GM19455 (cell line): Measurements from ENCODE around the gene NAPG.
"Not testable (repeated sequence)": the region's sequence is repeated elsewhere in the genome, so short reads cannot be mapped to it uniquely, and the experiment has no call there.

Experiments
- ATAC-seq: cut with Tn5 transposase; IDR thresholded peaks from one replicate; pipeline ENCODE4 v1.9.1; 2021; ENCODE audit not compliant: unreplicated experiment

NAPG gene

DNA sequence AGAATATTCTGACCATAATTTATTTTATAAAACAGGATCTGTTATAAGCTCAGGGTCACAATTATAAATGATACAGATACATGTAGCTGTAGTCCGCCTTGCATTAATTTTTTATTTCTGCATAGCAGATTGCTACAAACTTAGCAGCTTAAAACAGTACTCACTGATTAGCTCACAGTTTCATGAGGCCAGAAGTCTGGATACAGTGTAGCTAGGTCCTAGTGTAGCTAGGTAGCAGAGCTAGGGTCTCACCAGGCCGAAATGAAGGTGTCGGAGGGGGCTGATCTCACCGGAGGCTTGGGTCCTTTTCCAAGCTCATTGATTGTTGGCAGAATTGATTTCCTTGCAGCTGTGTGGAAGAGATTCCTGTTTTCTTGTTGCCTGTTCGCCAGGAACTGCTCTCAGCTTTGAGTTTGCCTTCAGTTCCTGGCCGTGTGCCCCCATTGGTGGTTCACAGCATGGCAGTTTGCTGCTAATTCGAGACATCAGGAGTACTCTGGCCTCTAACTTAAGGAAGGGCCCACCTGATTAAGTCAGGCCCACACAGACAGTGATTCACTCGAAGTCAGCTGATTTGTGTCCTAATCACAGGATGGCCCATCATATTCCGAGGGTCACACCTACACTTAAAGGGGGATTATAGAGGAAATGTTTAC lies 18.4 kb downstream of the NAPG start:
- ATAC-seq = no peak

DNA sequence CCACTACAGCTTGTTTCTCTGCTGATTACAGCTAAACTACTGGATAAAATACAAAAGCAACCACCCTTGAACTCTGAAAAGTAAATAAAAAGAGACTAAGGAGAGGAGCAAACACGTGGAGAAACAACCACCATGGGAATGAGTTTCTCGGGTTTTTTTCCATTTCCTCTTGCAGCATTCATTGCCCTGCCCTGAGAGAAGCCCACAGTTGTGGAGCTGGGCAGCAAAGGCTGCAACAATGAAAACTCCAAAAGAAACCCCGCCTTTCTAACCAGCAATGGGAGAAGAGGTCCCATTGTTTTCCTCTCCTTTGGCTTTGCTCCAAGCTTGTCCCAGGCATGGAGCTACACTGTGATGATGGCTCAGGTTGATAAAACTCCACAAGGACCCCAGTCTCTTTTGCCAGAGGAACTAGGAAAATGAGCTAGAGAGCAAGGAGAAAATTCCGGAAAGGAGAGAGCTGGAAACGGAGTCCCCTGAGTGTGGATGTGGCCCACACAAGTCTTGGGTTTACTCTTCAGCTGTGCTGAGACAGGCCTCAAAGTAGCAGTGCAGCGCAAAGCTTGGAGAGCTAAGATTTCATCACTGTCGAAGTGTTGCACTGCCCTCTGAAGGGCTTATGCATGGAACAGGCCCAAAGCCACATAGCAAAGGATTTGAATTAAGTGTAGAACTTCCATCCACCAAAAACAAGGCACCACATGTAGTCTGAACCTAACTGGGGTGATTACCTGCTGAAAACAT lies 20.9 kb downstream of the NAPG start:
- ATAC-seq = no peak

DNA sequence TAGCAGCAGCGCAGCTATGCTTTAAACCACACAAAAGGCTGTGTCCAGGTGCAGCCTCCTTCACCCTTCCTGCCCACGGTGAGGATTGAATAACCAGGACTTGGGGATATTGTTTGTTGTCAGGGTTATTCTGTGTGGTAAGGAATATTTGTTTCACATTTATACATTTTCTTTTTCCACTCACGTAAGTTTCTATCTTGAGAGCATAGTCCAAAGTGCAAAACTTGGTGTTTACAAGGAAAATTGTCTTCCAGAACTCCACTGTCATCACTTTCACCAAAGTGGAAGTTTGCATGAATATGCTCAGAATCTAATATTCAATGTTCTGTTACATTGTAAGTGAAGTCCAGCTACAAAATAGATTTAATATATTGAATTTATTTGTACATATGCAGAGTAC lies 26.4 kb downstream of the NAPG start:
- no peak for ATAC-seq

DNA sequence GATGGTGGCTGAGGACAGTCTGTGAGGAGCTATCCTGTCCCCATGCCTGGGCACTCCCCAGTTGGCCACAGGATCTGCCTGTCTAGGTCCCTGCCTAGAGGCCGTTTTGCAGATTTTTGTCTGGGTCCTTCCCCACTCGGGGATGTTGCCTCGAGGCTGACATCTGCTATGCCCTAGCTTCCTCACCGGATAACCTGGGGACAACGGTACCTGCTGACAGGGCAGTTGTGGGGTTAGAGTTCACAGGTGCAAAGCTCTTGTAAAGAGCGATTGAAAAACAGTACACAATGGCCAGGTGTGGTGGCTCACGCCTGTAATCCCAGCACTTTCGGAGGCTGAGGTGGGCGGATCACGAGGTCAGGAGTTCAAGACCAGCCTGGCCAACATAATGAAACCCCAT lies 30.4 kb downstream of the NAPG start:
- not testable (repeated sequence) for ATAC-seq

DNA sequence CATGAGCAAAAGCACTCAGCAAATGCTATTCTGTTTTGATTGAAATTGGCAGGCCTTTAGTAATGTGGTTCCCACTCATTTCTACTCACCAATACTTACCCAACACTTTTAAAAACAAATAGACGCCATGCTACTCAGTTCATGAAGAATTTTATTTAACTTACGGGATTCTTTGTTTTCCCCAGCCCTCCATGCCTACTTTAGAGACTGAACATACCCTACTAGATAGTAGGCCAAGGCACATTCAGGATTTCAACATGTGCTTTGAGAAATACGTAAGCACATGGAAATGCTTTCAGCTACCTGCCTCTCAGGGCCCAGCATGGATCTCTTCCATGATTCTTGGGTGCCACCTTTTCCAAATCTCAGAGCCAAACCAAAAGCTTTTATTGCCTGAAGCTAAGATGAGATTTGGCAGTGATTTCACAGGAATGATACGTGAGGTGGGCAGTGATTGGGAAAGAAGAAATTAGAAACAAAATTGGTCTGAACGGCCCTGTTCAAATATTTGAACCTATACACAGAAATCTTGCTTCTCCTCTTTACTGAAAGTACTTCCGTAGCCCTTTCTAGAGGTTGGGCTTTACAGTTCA lies 31.4 kb downstream of the NAPG start:
- no peak for ATAC-seq

DNA sequence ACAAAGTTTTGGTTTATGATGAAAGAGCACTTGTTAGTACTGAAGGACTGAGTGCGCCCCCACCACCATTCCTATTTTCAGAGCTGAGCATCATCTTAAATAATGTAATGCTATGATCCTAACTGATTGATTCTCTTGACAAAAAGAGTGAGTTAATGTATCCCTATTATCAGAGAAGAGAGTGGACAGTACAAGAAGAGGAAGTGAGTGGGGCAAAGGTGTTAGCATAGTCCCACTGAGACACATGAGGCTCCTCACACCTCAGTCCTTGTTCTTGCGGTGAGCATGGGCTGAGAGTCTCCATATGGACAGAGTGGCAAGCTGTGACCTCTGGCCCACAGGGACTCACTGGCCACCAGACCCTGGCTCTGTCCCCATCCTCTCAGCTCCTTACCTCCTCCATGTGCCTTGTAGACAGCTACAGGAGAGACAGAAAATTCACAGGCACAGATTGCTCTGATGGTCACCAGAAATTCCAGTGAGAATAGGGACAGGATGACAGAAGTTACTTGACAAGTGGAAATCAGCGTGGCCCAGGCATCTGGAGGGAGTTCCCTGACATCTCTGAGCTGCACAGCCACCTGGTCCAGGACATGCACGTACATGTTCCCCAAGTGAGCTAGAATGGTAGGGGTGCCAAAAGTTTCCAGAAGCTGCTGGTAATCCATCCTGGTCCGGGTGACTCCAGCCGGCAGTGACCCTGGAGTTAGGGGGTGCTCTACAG lies 32.6 kb downstream of the NAPG start:
- ATAC-seq = no peak

DNA sequence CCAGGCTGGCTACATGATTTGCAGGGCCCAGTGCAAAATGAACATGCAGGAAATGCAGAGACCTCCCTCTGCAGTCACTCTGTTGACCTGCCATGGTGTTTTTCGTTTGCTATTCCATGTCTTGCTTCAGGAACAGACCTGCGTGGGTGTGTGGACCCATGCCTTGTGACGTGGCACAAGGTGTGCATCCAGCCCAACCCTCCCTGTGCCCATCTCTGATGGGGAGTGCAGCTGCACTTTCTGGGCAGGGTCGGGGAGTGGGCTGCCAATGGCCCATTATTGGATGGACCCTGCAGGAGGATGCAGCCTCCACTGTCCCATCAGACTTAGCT lies 33.1 kb downstream of the NAPG start:
- no peak for ATAC-seq

DNA sequence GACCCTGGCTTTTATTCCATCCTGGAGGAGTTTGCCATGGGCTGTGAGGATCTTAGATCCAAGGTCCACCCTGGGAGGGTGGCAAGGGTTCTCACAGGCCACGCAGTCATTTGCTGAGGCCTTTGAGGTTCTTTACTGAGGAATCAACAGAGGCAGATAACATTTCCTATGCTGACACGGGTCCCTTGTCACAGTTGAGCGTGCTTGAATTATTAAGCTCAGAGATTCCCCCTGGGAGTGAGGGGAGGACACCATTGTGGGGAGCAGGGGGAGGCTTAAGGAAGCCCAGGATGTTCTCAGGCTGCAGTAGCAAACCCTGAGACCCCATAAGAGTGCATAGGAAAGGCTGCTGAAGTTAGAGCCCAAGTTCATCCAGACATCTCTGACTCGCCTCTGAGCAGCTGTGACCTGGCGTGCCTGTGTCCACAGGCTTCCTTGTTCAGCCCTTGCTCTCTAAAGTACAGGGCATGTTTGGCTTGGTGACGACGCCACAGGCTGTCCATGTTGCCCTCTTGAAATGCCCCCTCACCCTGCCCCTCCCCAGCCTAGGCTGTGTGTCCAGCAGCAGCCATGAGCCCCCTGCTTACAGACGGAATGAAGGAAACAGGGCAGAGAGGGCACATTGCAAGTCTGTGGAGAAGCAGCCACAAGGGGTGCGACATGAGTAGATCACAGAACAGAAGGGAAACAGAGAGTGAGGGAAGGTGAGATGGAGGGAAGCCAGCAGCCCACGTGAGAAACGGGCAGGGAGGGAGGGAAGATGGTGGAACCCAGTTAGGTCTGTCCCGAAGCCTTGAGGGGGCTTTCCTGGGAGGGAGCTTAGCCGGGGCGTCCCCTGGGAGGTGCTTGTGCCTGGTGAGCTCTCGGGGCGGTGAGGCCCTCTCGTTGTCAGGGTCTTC lies 34.0 kb downstream of the NAPG start:
- ATAC-seq = peak; percentile 34

DNA sequence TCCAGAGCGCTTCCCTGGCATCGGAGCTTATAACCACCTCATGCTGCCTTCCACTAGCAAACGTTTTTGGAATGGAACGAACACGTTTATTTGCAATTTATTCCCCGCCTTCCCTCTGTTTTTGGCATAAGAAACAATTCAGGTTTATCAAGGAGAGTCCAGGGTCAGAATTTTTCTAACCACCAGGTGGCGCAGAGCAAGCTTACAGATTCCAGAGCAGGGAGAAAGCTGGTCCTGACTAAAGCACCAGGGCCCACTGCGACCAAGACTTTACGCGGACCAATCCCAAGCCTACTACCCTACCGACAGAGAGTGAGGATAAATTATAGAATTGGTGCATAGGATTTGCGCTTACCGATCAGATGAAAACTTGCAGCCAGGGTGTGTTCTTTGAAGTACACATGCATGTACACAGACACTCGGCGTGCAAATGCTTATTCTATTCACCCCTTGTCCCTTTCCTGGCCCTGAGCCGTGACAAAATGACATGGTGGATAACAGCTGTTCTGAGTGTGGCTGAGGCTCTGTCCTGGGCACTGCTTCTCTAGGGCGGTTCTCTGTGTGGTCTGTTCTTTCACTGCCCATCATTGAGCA lies 34.7 kb downstream of the NAPG start:
- peak; percentile 64 for ATAC-seq

DNA sequence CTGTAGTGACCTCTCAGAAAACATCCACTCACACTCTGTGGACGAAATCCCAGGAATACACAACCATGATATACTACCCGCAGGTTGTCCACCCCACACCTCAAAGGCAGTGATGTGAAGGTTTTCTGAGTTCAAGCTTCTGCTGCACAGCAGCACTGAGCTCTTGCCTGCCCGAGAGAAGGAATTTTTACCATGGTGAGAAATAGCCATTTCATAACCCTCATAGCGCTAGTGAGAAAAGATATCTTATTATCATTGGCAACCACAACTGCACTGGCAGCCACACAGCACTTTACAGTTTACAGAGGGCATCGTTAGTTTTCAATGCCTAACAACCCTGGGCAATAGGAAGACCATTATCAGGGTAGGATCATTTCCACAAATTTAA lies 36.9 kb downstream of the NAPG start:
- ATAC-seq = no peak

DNA sequence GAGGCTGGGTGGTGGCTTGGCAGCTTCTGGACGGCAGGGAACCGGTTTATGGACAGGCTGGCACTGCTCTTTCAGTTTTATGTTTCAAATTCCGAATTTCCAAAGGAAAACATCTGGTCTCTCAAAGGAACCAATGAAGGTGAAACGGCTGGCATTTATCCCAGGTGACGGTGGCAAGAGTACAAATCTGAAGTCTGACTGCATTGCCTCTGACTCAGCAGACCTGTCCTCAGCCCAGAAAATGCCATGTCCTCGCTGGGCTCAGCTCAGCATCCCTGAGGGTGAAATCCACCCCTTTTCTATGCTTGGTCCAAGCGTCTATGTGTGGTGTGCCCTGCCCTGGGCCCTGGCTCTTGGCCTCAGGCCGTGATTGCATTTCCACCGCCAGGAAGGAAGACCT lies 38.1 kb downstream of the NAPG start:
- ATAC-seq = no peak

DNA sequence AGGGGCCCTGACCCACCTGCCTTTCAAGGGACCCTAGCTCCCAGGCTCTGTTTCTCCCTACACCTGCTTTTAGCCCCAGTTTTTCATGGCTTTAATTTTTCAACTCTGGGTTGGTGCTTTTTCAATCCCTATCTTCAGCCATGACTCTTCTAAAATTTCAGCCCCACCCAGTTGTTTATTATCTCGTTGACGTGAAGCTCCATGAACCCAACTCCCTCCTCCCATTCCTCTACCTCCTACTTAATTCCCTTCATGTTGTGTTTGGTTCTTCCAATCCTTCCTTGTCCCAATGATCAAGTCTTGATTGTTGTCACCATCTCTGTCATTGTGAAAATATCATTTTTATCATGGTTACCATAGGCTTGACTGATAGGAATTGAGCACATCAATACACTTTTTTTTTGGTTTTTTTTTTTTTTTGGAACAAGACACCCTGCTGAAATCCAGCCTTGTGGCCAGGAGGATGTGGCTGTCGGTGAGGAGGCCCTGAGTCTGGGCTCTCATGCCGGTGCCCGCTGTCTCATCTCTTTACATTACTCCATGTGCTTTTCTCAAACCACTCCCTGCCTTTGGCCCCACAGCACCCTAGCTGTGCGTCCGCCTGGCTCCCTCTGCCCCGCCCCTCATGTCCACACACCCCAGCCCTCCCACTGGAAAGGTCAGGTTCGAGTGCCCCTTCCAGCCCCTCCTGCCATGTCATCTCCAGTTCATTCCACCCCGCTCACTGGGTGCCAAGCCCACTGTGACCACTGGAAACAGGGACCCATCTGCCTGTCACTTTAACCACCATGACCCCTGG lies 39.3 kb downstream of the NAPG start:
- ATAC-seq = no peak

DNA sequence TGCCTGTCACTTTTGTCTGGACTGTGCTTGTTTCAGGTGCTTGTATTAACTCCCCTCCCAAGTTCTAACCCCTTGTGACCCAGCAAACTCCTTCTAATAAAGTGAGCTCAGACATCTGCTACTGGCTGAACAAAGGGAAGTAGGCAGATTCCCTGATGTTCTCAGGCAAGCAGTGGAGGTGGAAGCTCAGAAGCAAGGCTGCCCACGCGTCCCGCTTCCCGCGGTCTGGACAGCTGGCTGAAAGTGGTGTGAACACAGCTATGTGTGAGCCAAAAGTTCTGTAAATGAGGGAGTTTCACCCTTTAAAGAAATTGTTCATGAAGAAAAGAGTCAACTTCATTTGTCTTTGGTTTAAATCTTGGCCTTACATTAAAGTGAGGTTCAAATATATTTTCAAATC lies 40.0 kb downstream of the NAPG start:
- no peak for ATAC-seq

DNA sequence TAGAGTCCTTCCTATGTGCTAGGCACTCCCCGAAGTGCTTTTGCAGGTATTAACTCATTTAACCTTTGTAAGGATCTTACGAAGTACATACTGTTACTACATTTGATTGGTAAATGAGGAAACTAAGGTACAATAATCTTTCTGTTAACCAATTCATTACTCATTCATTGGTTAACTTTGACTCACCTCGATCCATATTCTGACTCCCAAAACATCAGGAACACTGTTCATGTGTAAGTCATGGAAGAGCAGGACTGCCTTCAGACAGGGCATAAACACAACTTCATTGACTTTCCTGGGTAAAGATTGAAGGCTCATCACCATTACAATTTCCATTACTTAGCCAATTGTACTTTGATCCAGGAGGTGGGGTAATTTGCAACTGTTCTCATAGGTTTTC lies 40.6 kb downstream of the NAPG start:
- ATAC-seq = no peak

DNA sequence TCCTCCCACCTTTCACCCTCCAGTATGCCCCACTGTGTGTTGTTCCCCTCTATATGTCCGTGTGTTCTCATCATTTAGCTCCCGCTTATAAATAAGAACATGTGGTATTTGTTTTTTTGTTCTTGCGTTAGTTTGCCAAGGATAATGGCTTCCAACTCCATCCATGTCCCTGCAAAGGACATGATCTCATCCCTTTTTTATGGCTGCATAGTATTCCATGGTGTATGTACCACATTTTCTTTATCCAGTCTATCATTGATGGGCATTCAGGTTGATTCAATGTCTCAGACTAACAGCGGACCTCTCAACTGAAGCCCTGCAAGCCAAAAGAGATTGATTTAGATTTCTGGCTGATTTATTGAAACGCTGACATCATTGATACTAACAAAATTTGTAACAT lies 44.1 kb downstream of the NAPG start:
- ATAC-seq = not testable (repeated sequence)

DNA sequence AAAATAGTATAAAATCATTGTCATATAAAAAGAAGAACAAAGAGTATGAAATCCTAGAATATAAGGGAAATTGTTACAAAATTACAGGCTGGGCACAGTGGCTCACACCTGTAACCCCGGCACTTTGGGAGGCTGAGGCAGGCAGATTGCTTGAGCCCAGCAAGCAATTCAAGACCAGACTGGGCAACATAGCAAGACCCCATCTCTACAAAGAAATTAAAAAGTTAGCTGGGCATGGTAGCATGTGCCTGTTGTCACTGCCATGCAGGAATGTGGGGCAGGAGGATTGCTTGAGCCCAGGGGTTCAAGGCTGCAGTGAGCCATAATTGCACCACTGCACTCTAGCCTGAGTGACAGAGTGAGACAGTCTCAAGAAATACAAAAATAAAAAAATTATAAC lies 44.8 kb downstream of the NAPG start:
- no peak for ATAC-seq

DNA sequence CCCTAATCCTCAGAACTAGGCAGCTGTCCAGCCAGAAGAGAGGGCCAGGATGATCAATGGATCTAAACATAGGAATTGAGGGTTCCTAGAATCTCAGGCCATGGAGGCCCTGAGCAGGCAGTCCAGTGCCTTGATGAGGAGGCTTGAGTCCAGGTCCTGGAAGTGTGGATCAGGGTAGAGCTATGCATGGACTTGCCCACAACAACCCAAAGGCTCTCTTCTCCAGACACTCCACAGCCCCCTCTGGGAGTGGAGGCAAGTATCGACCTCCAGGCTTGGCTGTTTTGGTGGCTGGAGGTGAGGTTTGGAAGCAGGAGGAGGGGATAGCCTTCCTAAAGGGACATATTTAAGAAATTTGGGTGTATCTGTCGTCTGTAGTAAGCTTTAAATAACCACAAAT lies 45.7 kb downstream of the NAPG start:
- no peak for ATAC-seq

DNA sequence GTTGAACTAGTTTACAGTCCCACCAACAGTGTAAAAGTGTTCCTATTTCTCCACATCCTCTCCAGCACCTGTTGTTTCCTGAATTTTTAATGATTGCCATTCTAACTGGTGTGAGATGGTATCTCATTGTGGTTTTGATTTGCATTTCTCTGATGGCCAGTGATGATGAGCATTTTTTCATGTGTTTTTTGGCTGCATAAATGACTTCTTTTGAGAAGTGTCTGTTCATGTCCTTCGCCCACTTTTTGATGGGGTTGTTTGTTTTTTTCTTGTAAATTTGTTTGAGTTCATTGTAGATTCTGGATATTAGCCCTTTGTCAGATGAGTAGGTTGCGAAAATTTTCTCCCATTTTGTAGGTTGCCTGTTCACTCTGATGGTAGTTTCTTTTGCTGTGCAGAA lies 47.4 kb downstream of the NAPG start:
- ATAC-seq = not testable (repeated sequence)

DNA sequence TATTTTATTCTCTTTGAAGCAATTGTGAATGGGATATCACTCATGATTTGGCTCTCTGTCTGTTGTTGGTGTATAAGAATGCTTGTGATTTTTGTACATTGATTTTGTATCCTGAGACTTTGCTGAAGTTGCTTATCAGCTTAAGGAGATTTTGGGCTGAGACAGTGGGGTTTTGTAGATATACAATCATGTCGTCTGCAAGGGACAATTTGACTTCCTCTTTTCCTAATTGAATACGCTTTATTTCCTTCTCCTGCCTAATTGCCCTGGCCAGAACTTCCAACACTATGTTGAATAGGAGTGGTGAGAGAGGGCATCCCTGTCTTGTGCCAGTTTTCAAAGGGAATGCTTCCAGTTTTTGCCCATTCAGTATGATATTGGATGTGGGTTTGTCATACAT lies 48.6 kb downstream of the NAPG start:
- ATAC-seq = not testable (repeated sequence)
